Osteocyte (in vitro differentiated cells): ENCODE measurements around the gene CD36. TPM values are rescaled to one million over a fixed set of nuclear protein-coding genes. Genes with fewer than 3 reads are reported as not detected.

Experiments used
- DNase-seq: peaks from one replicate; pipeline ENCODE4 v3.0.0; 2021; ENCODE audit warnings: mixed read lengths; ENCODE audit not compliant: unreplicated experiment; ENCODE audit errors: extremely low spot score
- H3K27ac Mint-ChIP-seq: one replicate; pipeline ENCODE4 v1.8.0; 2021; ENCODE audit warnings: mild to moderate bottlenecking, mixed read lengths; ENCODE audit not compliant: unreplicated experiment
- H3K27me3 Mint-ChIP-seq: one replicate; pipeline ENCODE4 v1.8.0; 2021; ENCODE audit warnings: mixed read lengths; ENCODE audit not compliant: unreplicated experiment
- H3K36me3 Mint-ChIP-seq: one replicate; pipeline ENCODE4 v1.8.0; 2021; ENCODE audit warnings: mixed read lengths; ENCODE audit not compliant: unreplicated experiment
- H3K4me1 Mint-ChIP-seq: one replicate; pipeline ENCODE4 v1.8.0; 2021; ENCODE audit warnings: mixed read lengths; ENCODE audit not compliant: unreplicated experiment
- H3K4me3 Mint-ChIP-seq: one replicate; pipeline ENCODE4 v1.8.0; 2021; ENCODE audit warnings: mild to moderate bottlenecking, moderate library complexity, mixed read lengths; ENCODE audit not compliant: unreplicated experiment
- H3K9me3 Mint-ChIP-seq: one replicate; pipeline ENCODE4 v1.8.0; 2021; ENCODE audit warnings: mixed read lengths; ENCODE audit not compliant: unreplicated experiment
- total RNA-seq: library from RNA; stranded (reverse); gene quantifications from 2 replicates; pipeline ENCODE4 v1.2.1, GENCODE V29; 2021
- TF ChIP-seq, protein P1 (sequence below): fragments of 200-600 bp; sonication (generic); IDR thresholded peaks from 2 replicates; pipeline ENCODE4 v1.5.0; 2021; ENCODE audit warnings: antibody characterized with exemption, mild to moderate bottlenecking, moderate library complexity

The CD36 gene
- total RNA-seq, 1 donor from 2014 or later: 0.08 TPM

DNA sequence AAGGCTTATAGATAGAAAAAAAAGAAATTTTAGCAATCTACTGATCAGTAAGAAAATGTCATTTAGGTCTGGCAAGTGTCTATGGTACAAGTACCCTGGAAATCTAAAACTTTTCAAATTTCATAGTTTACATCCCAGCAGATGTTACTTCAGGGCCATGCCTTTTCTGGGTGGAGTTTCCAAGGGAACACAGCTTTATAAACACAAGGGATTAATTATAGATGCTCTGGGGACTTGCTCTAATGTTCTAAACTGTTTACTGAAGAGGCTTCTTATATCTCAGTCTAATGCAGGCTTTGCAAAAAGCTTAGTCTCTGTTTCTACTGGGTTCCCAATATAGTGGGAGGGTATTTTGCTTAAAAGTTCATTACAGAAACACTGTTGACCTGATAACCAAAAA, 3.1 kb downstream of the CD36 start:
- H3K9me3 Mint-ChIP-seq: no peaks in the 10 kb centered on the region
- H3K27ac Mint-ChIP-seq: no peak overlapping the region
- H3K36me3 Mint-ChIP-seq: no peaks in the 10 kb centered on the region
- peaks cover 14% of the 10 kb centered on the region for H3K4me1 Mint-ChIP-seq
- DNase-seq: no peak
- H3K4me3 Mint-ChIP-seq: no peak overlapping the region
- TF ChIP-seq, protein P1, sequence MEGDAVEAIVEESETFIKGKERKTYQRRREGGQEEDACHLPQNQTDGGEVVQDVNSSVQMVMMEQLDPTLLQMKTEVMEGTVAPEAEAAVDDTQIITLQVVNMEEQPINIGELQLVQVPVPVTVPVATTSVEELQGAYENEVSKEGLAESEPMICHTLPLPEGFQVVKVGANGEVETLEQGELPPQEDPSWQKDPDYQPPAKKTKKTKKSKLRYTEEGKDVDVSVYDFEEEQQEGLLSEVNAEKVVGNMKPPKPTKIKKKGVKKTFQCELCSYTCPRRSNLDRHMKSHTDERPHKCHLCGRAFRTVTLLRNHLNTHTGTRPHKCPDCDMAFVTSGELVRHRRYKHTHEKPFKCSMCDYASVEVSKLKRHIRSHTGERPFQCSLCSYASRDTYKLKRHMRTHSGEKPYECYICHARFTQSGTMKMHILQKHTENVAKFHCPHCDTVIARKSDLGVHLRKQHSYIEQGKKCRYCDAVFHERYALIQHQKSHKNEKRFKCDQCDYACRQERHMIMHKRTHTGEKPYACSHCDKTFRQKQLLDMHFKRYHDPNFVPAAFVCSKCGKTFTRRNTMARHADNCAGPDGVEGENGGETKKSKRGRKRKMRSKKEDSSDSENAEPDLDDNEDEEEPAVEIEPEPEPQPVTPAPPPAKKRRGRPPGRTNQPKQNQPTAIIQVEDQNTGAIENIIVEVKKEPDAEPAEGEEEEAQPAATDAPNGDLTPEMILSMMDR: no peak
- H3K27me3 Mint-ChIP-seq: no peaks in the 10 kb centered on the region

GRCh38 chr7:80642871-80643270, 4.4 kb downstream of the CD36 start:
- Mint-ChIP-seq H3K4me1 (peaks cover 10% of the 10 kb centered on the region), H3K27me3 (no peaks in the 10 kb centered on the region), H3K36me3 (no peaks in the 10 kb centered on the region), H3K4me3 (no peak overlapping the region), H3K9me3 (no peaks in the 10 kb centered on the region), H3K27ac (no peak overlapping the region)
- no peak for DNase-seq
- TF ChIP-seq, protein P1: no peak

- no peak for DNase-seq
- no peak overlapping the region for H3K27ac Mint-ChIP-seq
- no peaks in the 10 kb centered on the region for H3K27me3 Mint-ChIP-seq
- TF ChIP-seq, protein P1: no peak
- H3K4me3 Mint-ChIP-seq: no peak overlapping the region
- no peaks in the 10 kb centered on the region for H3K36me3 Mint-ChIP-seq
- no peaks in the 10 kb centered on the region for H3K9me3 Mint-ChIP-seq
- peaks cover 10% of the 10 kb centered on the region for H3K4me1 Mint-ChIP-seq
These were observed 5.0 kb downstream of the CD36 start for GRCh38 chr7:80643336-80643915.

- DNase-seq: no peak
- no peaks in the 10 kb centered on the region for H3K9me3 Mint-ChIP-seq
- H3K4me1 Mint-ChIP-seq: peaks cover 10% of the 10 kb centered on the region
- H3K36me3 Mint-ChIP-seq: no peaks in the 10 kb centered on the region
- no peak overlapping the region for H3K27ac Mint-ChIP-seq
- H3K27me3 Mint-ChIP-seq: no peaks in the 10 kb centered on the region
- no peak overlapping the region for H3K4me3 Mint-ChIP-seq
- TF ChIP-seq, protein P1: no peak
These were observed 5.6 kb downstream of the CD36 start for GRCh38 chr7:80644054-80644453.

- H3K36me3 Mint-ChIP-seq: no peaks in the 10 kb centered on the region
- DNase-seq: no peak
- no peak overlapping the region for H3K4me3 Mint-ChIP-seq
- no peaks in the 10 kb centered on the region for H3K27me3 Mint-ChIP-seq
- no peak overlapping the region for H3K27ac Mint-ChIP-seq
- peaks cover 8% of the 10 kb centered on the region for H3K4me1 Mint-ChIP-seq
- TF ChIP-seq, protein P1: no peak
- no peaks in the 10 kb centered on the region for H3K9me3 Mint-ChIP-seq
These were observed 7.8 kb downstream of the CD36 start for GRCh38 chr7:80646083-80646865.
